NCI-H2081 (cell line): Measurements from ENCODE around the gene CLEC4G.
"Not testable (repeated sequence)": the region's sequence is repeated elsewhere in the genome, so short reads cannot be mapped to it uniquely, and the experiment has no call there.

Experiments
- DNase-seq, 2 experiments: peaks; one replicate each; lab custom pipeline; 2025; lab: John Stamatoyannopoulos, UW

Gene CLEC4G, protein sequence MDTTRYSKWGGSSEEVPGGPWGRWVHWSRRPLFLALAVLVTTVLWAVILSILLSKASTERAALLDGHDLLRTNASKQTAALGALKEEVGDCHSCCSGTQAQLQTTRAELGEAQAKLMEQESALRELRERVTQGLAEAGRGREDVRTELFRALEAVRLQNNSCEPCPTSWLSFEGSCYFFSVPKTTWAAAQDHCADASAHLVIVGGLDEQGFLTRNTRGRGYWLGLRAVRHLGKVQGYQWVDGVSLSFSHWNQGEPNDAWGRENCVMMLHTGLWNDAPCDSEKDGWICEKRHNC

DNA sequence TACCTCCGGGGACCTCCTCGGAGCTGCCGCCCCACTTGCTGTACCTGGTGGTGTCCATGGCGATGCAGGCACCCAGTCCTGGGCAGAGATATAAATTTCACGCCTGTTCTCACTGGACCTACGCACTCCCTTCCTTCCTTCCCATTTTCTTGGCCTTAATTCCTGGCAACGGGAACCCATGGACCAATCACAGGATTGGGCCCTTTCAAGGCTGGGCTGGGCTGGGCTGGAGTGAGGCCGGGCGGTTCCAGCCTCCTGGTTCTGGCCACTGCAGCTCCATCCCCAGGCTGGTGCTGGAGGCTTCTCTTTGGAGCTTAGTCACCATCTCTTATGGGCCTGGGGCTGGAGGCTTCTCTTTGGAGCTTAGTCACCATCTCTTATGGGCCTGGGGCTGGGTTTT lies at the start of gene CLEC4G:
Gene CLEC4G, minus strand, starts transcription at position 66 of the 400 bp plus-strand sequence. Its CDS starts 8 bp downstream, at position 58.
- DNase-seq = no peak

DNA sequence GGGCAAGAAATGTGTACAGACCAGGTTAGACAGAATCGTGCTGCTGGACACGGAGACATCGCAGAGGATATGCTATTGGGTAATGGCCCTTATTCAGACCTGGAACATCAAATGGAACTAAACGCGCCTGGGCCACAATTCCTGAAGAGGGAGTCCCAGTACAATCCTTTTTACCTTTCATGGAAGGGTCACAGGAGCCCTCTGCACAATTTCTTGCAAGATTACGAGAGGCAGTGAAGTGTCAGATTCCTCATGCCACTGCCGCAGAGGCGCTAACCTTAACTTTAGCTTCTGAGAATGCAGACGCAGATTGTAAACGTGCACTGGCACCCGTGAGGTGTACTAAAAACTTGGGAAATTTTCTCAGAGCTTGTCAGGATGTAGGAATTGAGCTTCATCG lies 49.2 kb upstream of the CLEC4G start:
- no peak for DNase-seq

DNA sequence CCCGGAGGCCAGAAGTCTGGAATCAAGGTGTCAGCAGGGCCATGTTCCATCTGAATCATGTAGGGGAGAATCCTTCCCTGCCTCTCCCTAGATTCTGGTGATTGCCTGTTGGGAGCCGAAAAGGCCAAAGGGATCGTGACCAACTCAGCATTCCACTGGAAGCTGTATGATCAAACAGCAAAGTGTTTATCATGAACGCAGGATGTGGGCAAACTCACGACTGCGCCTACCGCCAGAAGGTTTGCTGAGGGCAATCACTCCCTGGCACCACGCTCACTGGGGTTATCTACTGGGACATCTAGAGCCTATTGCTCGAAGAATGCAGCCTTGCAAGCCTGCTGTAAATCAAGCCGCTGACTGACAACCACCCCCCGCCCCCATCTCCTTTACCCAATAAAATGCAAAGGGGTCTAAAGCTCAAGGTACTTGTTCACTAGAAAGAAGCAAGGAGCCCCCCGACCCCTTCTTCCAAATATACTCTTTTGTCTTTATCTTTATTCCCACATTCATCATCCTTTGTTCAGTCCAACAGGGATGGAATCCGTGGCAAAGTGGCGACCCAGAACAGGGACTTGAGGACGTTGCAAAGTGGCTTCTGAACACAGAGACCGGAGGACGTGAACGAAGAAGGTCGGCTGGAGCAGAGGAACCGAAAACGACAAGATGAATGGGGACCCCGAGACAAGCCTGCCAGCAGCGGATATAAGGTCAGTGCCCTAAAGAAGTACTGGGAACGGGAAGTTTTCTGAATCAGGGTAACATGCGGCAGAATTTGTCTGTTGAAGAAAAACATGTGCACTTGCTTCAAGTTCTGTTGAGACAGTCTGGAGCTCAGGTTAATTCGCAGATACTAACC lies 47.9 kb upstream of the CLEC4G start:
- no peak for DNase-seq

DNA sequence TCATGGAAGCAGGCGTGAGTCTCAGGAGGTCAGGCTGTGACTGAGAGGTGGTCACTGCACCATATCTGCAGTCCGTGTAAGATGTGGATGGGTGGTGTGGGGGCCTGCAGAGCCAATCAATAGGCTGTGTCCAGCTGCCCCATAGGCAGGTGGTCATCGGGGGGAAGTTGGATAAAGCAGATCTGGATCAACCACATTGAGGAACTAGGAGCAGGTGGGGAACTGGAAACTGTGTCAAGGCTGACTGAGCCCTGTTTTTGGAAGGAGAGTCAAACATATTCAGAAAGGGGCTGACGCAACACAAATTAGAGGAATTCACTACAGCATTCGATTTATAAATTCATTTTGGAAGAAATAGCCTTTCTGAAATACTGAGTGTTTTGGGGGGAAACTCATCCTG lies 46.2 kb upstream of the CLEC4G start:
- DNase-seq = no peak

DNA sequence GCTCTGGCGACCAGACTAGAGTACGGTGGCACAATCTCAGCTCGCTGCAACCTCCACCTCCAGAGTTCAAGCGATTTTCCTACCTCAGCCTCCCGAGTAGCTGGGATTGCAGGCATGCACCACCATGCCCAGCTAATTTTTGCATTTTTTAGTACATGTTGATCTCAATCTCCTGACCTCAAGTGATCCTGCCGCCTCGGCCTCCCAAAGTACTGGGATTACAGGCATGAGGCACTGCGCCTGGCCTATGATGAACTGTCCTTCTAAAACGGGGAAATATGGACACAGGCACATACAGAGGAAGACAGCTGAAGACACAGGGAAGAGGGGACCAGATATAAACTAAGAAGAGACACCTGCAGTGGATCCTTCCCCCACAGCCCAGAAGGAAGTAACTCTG lies 43.9 kb upstream of the CLEC4G start:
- no peak for DNase-seq

DNA sequence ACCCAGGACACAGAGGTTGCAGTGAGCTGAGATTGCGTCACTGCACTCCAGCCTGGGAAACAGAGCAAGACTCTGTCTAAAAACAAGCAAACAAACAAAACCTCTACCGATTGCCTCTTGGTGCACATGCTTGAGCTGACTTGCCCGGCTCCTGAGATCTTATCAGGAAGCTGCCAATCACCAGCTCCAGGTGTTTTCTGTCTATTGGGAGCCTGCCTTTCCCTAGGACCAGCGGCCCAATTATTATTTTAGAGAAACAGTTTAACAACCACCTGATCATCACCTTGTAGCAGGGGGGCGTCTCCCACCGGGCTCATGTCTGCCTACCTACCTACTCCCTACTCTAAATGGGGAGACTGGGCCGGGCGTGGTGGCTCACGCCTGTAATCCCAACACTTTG lies 41.9 kb upstream of the CLEC4G start:
- no peak for DNase-seq

DNA sequence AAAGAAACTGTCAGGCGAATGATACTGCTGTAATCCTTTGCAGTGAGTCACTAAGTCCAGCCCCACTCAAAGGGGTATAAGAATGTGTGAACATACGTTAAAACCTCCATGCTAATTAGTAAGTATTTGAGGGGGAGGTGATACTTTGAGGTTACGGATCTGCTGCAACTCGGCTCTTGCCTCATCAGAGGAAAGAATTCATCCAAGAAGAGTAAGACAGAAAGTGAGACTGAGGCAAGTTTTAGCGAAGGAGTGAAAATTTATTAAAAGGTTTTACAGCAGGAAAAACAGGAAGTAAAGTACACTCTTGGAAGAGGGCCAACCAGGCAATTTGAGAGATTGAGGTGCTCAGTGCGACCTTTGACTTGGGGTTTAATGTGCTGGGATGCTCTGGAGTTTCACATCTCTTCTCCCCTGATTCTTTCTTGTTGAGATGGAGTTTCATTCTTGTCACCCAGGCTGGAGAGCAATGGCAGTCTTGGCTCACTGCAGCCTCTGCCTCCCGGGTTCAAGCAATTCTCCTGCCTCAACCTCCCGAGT lies 40.9 kb upstream of the CLEC4G start:
- DNase-seq = no peak

DNA sequence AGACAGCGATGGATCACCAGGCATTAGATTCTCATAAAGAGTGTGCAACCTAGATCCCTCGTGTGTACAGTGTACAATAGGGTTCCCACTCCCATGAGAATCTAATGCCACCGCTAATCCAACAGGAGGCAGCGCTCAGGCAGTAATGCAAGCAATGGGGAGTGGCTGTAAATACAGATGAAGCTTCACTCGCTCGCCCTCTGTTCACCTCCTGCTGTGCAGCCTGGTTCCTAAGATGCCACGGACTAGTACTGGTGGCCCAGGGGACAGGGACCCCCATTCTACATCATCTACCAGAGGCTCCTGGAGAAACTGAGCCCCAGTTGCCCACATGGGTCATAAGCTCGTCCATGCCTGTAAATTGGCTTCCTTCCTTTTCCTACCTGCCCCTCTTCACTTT lies 39.2 kb upstream of the CLEC4G start:
- DNase-seq = no peak

DNA sequence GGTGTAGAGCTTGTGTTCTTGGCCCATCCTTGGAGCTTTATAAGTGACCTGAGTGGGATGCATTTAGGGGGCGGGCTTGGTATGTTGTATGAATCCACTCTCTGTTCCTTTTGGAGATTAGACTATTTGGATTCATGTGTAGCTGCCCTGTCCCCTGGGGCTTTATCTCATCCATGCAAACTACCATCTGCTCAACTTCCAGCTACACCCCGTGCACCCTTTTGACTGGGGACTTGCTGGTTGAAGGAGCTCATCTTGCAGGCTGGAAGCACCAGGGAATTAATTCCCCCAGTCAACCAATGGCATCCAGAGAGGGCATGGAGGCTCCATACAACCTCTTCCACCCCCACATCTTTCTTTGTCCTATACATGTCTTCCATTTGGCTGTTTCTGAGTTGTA lies 37.3 kb upstream of the CLEC4G start:
- DNase-seq = no peak

DNA sequence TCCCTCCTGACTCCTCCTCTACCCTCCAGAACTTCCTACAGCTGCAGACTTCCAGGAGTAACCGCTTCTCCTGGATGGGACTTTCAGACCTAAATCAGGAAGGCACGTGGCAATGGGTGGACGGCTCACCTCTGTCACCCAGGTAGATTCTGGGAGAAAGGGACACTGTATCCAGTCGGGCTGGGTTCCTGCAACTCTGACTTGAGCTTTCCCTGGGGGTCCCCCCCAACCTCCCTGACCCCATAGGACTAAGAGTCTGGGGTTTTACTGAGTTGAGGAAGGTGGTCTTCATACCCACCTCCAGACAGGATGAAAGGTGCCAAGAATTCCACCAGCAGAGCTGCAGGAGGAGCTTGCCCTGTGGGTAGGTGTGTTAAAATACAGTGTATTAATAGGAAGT lies 35.6 kb upstream of the CLEC4G start:
- DNase-seq = no peak

DNA sequence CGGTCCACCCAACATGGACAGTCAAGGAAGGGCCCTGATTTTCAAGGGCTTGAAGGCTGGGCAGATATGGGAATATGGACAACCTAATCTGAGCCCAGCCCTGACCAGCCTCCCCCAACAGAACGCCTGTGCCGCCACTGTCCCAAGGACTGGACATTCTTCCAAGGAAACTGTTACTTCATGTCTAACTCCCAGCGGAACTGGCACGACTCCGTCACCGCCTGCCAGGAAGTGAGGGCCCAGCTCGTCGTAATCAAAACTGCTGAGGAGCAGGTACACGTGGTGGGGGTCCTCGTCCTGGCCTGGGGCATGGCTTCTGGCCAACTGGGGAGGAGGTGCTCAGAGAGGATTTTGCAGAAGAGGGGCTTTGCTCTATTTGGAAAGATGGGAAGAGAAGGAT lies 34.6 kb upstream of the CLEC4G start:
- DNase-seq = no peak

DNA sequence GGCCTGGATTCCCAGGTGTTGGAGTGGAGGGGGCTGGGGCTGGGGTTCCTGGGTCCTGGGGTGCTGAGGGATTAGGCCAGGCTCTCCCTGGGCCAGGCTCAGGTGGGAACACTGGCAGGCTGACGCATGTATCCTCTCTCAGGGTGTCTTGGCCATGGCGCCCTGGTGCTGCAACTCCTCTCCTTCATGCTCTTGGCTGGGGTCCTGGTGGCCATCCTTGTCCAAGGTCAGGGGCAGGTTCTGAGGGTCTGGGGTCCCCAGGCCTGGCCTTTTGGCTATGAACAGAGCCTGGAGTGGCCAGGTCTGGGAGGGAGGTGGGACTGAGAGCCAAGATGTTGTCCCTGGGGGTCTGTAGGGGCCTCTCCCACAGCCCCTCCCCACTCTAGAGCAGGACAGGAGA lies 33.1 kb upstream of the CLEC4G start:
- DNase-seq = not testable (repeated sequence)

DNA sequence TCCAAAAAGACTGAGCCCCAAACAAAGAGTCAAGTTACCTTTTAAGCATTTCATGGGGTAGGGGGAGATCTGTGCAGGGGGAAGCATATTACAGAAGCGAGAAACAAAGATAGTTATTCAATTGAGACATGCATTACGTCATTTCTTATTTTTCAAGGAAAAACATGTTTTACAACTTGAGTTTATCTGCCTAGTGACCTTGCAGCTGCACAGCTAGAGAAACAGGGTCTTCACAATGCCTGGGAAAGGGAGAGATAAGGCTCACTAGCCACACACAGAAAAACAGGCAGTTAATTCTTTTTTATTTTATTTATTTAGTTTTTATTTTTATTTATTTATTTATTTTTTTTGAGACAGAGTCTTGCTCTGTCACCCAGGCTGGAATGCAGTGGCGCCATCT lies 32.2 kb upstream of the CLEC4G start:
- not testable (repeated sequence) for DNase-seq

DNA sequence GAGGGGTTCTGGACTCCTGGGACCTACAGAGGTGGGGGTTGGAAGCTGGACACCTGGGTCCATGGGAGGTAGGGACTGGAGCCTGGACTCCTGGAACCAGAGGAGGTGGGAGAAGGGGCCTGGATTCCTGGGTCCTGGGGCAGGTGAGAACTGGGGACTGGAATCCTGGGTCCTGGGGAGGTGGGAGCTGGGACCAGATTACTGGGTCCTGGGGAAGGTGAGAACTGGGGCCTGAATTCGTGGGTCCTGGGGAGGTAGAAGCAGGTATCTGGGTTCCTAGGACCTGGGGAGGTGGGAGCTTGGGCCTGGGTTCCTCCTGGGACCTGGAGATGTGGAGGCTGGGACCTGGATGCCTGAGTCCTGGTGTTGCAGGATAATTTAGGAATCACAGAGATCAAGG lies 31.8 kb upstream of the CLEC4G start:
- DNase-seq = no peak

DNA sequence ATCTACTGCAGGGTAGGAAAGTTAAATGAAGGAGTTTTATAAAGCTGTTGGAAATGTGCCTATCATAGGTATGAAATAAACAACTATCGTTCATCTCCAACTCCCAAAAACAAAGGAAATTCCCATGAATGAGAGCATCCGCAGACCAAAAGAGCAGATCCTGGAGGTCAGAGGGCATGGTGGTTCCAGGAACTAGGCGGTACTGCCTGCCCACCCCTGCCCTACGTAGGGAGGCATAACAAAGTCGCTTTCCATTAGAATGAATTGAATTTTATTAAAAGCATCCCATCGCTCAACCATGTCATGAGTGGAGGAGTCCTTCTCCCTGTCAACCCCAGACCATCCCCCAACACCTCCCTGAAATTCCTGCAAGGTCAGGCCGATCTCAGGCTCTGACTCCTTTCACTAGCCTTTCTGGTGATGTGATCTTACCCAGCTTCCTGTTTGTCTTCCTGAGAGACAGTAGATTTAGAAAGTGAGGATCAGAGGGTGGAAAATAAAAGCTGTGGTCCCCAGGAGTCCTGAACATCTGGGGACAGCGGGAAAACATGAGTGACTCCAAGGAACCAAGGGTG lies 30.9 kb upstream of the CLEC4G start, which contains the start of gene CLEC4M:
Gene CLEC4M, plus strand, starts transcription at position 525 of the 575 bp plus-strand sequence. Its CDS starts 24 bp downstream, at position 549.
- DNase-seq = no peak

DNA sequence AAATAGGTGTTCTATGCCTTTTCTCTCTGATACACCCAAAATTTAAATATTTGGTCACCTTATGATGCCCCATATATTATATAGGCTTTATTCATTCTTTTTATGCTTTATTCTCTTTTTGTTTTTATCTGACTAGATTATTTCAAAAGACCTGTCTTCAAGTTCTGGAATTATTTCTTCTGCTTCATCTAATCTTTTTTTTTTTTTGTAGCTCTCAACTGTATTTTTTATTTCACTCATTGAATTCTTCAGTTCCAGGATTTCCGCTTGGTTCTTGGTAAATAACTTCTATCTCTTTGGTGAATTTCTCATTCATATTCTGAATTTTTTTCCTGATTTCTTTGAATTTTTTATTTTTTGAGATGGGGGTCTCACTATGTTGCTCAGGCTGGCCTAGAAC lies 27.2 kb upstream of the CLEC4G start:
- no peak for DNase-seq

DNA sequence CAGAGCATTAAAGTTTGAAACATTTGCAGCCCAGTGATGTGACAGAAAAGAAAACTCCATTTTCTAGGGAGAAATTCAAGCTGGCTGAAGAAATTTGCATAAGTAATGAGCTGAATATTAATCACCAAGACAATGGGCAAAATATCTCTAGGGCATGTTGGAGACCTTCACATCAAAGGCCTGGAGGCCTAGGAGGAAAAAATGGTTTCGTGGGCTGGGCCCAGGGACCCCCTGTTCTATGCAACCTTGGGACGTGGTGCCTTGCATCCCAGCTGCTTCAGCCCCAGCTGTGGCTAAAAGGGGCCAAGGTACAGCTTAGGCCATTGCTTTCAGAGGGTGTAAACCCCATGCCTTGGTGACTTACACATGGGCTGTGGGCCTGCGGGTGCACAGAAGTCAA lies 25.4 kb upstream of the CLEC4G start:
- no peak for DNase-seq

DNA sequence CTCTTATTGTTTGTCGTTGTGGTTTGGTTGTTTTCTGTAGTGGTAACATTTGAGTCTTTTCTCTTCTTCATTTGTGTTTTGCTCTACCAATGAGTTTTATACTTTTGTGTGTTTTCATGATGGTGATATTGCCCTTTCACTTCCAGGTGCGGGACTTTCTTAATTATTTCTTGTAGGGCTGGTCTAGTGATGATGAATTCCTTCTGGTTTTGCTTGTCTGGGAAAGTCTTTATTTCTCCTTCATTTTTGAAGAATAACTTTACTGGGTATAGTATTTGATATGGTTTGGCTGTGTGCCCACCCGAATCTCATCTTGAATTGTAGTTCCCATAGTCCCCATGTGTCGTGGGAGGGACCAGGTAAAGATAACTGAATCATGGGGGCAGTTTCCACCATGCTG lies 24.3 kb upstream of the CLEC4G start:
- DNase-seq = no peak

DNA sequence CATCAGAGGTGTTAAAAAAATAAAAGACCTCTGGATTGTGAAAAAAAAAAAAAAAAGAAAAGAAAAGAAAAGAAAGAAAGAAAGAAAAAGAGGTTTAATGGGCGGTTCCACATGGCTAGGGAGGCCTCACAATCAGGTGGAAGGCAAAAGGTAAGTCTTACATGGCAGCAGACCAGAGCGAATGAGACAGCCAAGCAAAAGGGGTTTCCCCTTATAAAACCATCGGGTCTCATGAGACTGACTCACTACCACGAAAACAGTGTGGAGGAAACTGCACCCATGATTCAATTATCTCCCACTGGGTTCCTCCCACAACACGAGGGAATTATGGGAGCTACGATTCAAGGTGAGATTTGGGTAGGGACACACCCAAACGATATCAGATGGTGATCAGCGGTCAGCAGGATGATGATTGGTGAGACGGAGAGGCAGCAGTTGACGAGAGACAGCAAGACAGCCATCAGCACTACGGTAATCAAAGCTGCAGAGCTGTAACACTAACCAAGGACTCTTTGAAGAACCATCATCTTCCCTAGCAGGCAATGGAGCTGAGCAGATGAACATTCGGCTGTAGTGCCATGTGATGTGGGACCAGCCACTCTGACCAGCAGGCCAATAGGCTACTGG lies 19.4 kb upstream of the CLEC4G start:
- DNase-seq = no peak

DNA sequence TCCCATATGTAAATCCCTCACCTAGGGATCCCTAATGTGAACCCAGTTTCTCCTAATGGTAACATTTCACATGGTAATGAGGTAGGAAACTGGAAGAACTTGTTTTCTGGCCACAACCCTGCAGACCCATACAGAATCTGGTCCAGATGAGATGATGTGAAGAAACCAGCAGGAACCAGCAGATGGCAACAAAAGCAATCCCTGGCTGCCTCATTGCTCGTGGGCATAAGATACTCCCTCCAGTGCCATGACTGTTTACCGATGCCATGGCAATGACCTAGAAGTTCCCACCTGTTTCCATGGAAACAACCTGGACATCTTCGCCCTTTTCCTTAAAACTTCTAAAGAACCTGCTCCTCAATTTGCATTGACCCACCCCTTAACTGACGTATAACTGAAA lies 16.8 kb upstream of the CLEC4G start:
- no peak for DNase-seq

DNA sequence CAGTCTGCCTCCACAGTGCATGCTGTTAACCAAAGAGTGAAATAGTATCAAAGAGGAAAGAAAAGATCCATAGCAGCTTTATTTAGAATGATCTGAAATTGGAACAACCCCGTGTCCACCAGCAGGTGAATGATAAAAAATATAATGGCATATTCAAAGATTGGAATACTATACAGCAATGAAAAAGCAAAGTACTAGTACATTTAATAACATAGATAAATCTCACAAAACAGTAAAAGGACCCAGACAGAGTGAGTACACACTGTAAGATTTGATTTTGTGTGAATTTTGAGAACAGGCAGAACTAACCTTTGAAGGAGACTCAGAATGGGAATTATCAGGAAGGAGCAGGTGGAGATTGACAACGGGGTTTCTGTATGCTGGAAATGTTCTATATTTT lies 16.3 kb upstream of the CLEC4G start:
- DNase-seq = no peak
